Esophagus muscularis mucosa (tissue), 4 donors: Measurements from ENCODE around the gene TEX38. TPM values are rescaled to one million over a fixed set of nuclear protein-coding genes. Genes with fewer than 3 reads are reported as not detected.

Source experiments
- DNase-seq: peaks from one replicate; pipeline ENCODE4 v3.0.0-alpha.2; 2017; ENCODE audit errors: extremely low spot score
- H3K27ac ChIP-seq, 4 donors: fragments of 200-600 bp; sonication (generic); replicated peaks in 1 of 4; 1 replicate in 3 of 4; 2 replicates in 1 of 4; pipeline ENCODE4 v1.5.1; 2016 to 2019; ENCODE audit warnings: mild to moderate bottlenecking in 1 of 4
- H3K27me3 ChIP-seq, 4 donors: fragments of 200-600 bp; sonication (generic); one replicate each; pipeline versions ENCODE4 v1.5.1 to v1.6.0; 2016 to 2019
- H3K36me3 ChIP-seq, 4 donors: fragments of 200-600 bp; sonication (generic); one replicate each; pipeline ENCODE4 v1.5.1; 2016 to 2019
- H3K4me1 ChIP-seq, 4 donors: fragments of 200-600 bp; sonication (generic); one replicate each; pipeline ENCODE4 v1.5.1; 2016 to 2019
- H3K4me3 ChIP-seq, 4 donors: fragments of 200-600 bp; sonication (generic); 1 replicate in 2 of 4; 2 replicates in 2 of 4; pipeline ENCODE4 v1.5.1; 2016 to 2019; ENCODE audit warnings: mild to moderate bottlenecking in 4 of 4, moderate library complexity in 1 of 4
- H3K9me3 ChIP-seq, 4 donors: fragments of 200-600 bp; sonication (generic); 1 replicate in 3 of 4; 2 replicates in 1 of 4; pipeline ENCODE4 v1.5.1; 2016 to 2019
- EP300 ChIP-seq: sonication (generic); formaldehyde crosslinking; IDR thresholded peaks from one replicate; pipeline ENCODE4 v1.6.1; 2017; ENCODE audit warnings: antibody characterized with exemption
- POLR2A ChIP-seq: fragments of 450-650 bp; IDR thresholded peaks from one replicate; pipeline ENCODE4 v1.6.1; 2017; ENCODE audit warnings: antibody characterized with exemption, moderate library complexity, mild to moderate bottlenecking, low read depth
- POLR2AphosphoS5 ChIP-seq, 2 donors: sonication (generic); formaldehyde crosslinking; IDR thresholded peaks; one replicate each; pipeline ENCODE4 v1.6.1; 2017; ENCODE audit warnings: antibody characterized with exemption in 2 of 2
- WGBS: methylation state at CpG from one replicate; pipeline ENCODE4 v1.1.5; 2018; 5-methylcytosine and 5-hydroxymethylcytosine counted together
- intact Hi-C: fragments of 100-400 bp; cut with DNase I; formaldehyde crosslinking; loops from one replicate; pipeline ENCODE4 v1.15.1; 2023
- total RNA-seq, 4 donors: library from RNA; depleted of rRNA; stranded (reverse); fragments of >200 nt; gene quantifications; one replicate each; pipeline versions ENCODE4 v1.1.0 to v1.2.1, GENCODE V29; 2016
- TF ChIP-seq, protein P1 (sequence below), 3 experiments: fragments of 200-600 bp in 2 of 3; fragments of 450-650 bp in 1 of 3; sonication (generic) in 2 of 3; IDR thresholded peaks; one replicate each; pipeline ENCODE4 v1.5.1; 2017 to 2019; ENCODE audit warnings: antibody characterized with exemption in 3 of 3, mild to moderate bottlenecking in 2 of 3, moderate library complexity in 1 of 3

Gene TEX38
- total RNA-seq, 4 donors from 2014 or later: not detected

DNA sequence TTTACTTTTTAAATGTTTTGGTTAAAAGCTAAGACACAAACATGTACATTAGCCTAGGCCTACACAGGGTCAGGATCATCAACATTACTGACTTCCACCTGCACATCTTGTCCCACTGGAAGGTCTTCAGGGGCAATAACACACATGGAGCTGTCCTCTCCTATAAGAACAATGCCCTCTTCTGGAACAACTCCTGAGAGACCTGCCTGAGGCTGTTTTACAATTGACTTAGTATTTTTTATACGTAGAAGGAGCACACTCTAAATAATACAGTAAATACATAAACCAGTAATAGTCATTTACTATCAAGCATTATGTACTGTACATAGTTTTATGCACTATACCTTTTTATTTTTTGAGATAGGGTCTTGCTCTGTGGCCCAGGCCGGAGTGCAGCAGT, 40.9 kb upstream of the TEX38 start:
- H3K4me1 ChIP-seq: no peaks in the 10 kb centered on the region
- no peak for DNase-seq
- H3K27ac ChIP-seq: no peak overlapping the region
- WGBS: 83% methylated on average over 2 of the region's 2 CpGs
- intact Hi-C loops: no loop called here
- TF ChIP-seq, protein P1, sequence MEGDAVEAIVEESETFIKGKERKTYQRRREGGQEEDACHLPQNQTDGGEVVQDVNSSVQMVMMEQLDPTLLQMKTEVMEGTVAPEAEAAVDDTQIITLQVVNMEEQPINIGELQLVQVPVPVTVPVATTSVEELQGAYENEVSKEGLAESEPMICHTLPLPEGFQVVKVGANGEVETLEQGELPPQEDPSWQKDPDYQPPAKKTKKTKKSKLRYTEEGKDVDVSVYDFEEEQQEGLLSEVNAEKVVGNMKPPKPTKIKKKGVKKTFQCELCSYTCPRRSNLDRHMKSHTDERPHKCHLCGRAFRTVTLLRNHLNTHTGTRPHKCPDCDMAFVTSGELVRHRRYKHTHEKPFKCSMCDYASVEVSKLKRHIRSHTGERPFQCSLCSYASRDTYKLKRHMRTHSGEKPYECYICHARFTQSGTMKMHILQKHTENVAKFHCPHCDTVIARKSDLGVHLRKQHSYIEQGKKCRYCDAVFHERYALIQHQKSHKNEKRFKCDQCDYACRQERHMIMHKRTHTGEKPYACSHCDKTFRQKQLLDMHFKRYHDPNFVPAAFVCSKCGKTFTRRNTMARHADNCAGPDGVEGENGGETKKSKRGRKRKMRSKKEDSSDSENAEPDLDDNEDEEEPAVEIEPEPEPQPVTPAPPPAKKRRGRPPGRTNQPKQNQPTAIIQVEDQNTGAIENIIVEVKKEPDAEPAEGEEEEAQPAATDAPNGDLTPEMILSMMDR (IDR thresholded peaks at IDR 0.05): no peak
- TF ChIP-seq EP300 (no peak), POLR2AphosphoS5 (IDR thresholded peaks at IDR 0.05) (no peak), POLR2A (no peak)
- no peaks in the 10 kb centered on the region for H3K27me3 ChIP-seq
- H3K9me3 ChIP-seq: no peaks in the 10 kb centered on the region
- H3K4me3 ChIP-seq: no peak overlapping the region
- peaks cover 14 to 60% (median 55%) of the 10 kb centered on the region in 4 donors for H3K36me3 ChIP-seq

DNA sequence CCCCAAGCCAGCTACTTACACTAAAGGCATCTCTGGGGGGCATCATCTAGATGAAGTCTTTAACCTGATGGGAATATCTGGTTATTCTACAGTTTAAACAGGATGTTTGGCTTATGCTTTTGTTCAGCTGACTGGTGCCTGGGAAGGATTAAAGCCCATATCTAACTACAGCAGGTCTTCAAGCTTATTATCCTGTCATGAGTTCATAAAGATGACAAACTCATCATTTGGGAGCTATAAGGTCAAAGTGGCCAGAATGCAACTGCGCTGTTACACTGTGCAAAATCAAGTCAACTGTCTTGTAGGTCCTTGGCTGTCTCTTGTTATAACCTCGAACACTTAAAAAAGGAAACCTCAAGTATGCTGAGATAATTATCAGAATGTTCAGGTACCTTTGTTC, 36.4 kb upstream of the TEX38 start:
- Histone ChIP-seq H3K36me3 (peaks cover 19 to 70% (median 57%) of the 10 kb centered on the region in 4 donors), H3K27ac (no peak overlapping the region), H3K4me3 (no peak overlapping the region), H3K4me1 (peaks cover 12 to 30% (median 23%) of the 10 kb centered on the region in 4 donors), H3K27me3 (no peaks in the 10 kb centered on the region), H3K9me3 (no peaks in the 10 kb centered on the region)
- 94% methylated on average over 2 of the region's 2 CpGs for WGBS
- intact Hi-C loops: no loop called here
- no peak for DNase-seq
- TF ChIP-seq EP300 (no peak), POLR2A (no peak), POLR2AphosphoS5 (IDR thresholded peaks at IDR 0.05) (no peak)
- TF ChIP-seq, protein P1 (IDR thresholded peaks at IDR 0.05): no peak

DNA sequence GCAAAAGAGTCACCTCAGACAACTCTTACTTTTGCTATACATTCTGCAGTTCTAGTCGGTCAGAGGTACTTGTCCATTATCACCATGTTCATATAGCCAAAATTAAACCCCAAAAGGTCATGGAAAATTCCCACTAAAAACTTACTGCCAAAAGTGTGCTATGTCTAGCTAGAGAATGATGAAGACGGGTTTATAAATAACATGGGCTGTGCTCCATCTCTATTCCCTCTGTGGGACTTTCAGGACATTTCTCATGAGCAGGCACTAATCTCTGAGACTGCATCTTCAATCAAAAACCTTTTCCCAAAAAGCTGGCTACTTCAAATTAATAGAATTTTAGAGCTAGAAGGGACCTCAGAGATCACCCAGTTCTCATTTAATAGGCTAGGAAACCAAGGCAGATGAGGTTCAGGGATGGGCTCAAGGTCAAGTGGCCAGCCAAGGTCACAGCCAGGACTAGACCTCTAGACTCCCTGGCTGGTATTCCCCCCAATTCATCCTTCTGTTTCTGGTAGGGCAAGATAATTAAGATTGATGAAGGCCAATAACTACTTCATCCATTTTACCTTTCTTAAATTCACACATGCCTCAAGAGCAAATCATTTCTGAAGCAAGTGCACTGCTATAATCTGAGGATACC, 34.1 kb upstream of the TEX38 start:
- Histone ChIP-seq H3K36me3 (peaks cover 14 to 62% (median 39%) of the 10 kb centered on the region in 4 donors), H3K27me3 (no peaks in the 10 kb centered on the region), H3K4me3 (no peak overlapping the region), H3K4me1 (peaks cover 12 to 43% (median 34%) of the 10 kb centered on the region in 4 donors), H3K27ac (peak overlapping the region; percentile 53 to 82 (median 79)), H3K9me3 (no peaks in the 10 kb centered on the region)
- no peak for DNase-seq
- 15% methylated on average over 2 of the region's 2 CpGs for WGBS
- intact Hi-C loops: no loop called here
- TF ChIP-seq POLR2A (no peak), EP300 (no peak), POLR2AphosphoS5 (IDR thresholded peaks at IDR 0.05) (no peak)
- TF ChIP-seq, protein P1 (IDR thresholded peaks at IDR 0.05): no peak

DNA sequence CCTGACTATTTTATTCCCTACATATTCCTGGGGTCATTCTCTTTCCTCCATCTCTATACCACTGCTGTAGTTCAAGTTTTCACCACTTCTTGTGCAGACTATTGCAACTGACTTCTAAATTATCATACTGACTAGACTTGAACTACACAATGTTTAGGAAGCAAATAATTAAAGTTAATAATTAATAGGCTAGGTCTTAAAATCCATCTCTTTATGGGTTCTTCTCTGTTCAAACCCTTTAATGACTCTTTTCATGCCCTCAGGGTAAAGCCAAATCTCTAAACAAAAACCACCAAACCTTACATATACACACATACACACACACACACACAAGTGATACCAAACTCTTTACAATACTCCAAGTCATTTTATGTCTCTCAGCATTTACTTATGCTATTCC, 32.7 kb upstream of the TEX38 start:
- TF ChIP-seq EP300 (no peak), POLR2A (no peak), POLR2AphosphoS5 (IDR thresholded peaks at IDR 0.05) (no peak)
- TF ChIP-seq, protein P1 (IDR thresholded peaks at IDR 0.05): no peak
- Histone ChIP-seq H3K27ac (peak overlapping the region; percentile 13 to 82 (median 79)), H3K9me3 (no peaks in the 10 kb centered on the region), H3K36me3 (peaks cover 14 to 53% (median 25%) of the 10 kb centered on the region in 4 donors), H3K4me3 (no peak overlapping the region), H3K27me3 (no peaks in the 10 kb centered on the region), H3K4me1 (peaks cover 25 to 57% (median 48%) of the 10 kb centered on the region in 4 donors)
- no peak for DNase-seq
- intact Hi-C loops: no loop called here
